Left ventricle myocardium inferior (tissue), 1 donor: ENCODE measurements around the gene SREK1. TPM values are rescaled to one million over a fixed set of nuclear protein-coding genes. Genes with fewer than 3 reads are reported as not detected.
A peak's percentile ranks its signal among the peaks of the same experiment; 100 is the strongest.

Experiments used
- DNase-seq: peaks from one replicate; pipeline ENCODE4 v3.0.0-alpha.2; 2020
- H3K27ac ChIP-seq: fragments of 200-600 bp; replicated peaks from 2 replicates; pipeline ENCODE4 v1.8.0; 2021
- H3K27me3 ChIP-seq: fragments of 200-600 bp; 2 replicates; pipeline ENCODE4 v1.8.0; 2021; ENCODE audit warnings: low read depth
- H3K36me3 ChIP-seq: fragments of 200-600 bp; 2 replicates; pipeline ENCODE4 v1.8.0; 2021
- H3K4me1 ChIP-seq: fragments of 200-600 bp; 2 replicates; pipeline ENCODE4 v1.8.0; 2021
- H3K4me3 ChIP-seq: fragments of 200-600 bp; 2 replicates; pipeline ENCODE4 v1.8.0; 2021; ENCODE audit warnings: mild to moderate bottlenecking, moderate library complexity
- H3K9me3 ChIP-seq: fragments of 200-600 bp; replicated peaks from 2 replicates; pipeline ENCODE4 v1.8.0; 2021
- CTCF ChIP-seq: fragments of 200-600 bp; IDR thresholded peaks from 2 replicates; pipeline ENCODE4 v1.8.0; 2021; ENCODE audit warnings: antibody characterized with exemption, mild to moderate bottlenecking, borderline replicate concordance
- intact Hi-C: fragments of 100-400 bp; cut with micrococcal nuclease; formaldehyde crosslinking; loops from one replicate; pipeline ENCODE4 v1.11.0; 2022
- total RNA-seq: library from RNA; stranded (reverse); fragmentation: NEBNext Ultra II Directional; extraction: Animal tissue kit (Norgen Biotek cat#: 25700); gene quantifications from one replicate; pipeline ENCODE4 v1.2.1, GENCODE V29; 2021
- donor health status: DM: no; HTN: yes; CAD: no; lungs with severe emphysema.

The SREK1 gene
- total RNA-seq, 1 donor from 2014 or later: 33.5 TPM

DNA sequence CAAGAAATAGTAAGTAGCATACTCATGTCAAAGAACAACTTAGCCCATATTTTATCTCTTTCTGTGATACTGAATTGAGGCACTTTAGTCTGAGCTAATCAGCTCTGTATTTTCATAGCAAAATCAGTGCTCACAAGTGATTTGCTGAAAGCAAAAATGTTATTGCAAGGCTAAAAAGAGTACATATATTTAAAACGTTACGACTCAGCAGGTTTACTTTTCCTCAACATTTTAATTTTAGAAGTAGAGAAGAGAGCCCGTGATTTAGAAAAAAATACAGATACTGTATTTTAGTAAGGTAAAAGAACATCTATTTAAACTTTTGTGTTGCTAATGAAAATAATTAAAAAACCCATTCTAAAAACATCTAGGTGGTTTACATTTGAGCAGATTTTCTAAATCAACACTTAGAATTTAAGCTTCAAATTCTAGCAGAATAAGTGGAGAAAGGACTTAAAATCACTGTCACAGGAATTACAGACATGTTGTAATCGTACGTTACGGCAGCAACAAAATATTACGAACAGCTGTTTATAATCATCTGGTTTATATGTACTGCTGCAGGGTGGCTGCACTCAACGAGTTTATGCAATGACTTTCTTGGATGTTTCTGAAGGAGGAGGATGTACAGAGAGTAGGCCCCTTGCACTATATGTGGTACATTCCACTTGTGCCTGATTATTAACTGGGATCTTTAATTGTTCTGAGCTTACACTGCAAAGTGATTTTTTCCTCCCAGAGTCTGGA is 20.1 kb downstream of the SREK1 start:
- Histone ChIP-seq H3K4me3 (no peak overlapping the region), H3K27me3 (no peaks in the 10 kb centered on the region), H3K27ac (no peak overlapping the region), H3K9me3 (no peaks in the 10 kb centered on the region), H3K36me3 (peaks cover 87% of the 10 kb centered on the region), H3K4me1 (peaks cover 10% of the 10 kb centered on the region)
- intact Hi-C loops: no loop called here
- DNase-seq: no peak
- TF ChIP-seq CTCF: no peak

DNA sequence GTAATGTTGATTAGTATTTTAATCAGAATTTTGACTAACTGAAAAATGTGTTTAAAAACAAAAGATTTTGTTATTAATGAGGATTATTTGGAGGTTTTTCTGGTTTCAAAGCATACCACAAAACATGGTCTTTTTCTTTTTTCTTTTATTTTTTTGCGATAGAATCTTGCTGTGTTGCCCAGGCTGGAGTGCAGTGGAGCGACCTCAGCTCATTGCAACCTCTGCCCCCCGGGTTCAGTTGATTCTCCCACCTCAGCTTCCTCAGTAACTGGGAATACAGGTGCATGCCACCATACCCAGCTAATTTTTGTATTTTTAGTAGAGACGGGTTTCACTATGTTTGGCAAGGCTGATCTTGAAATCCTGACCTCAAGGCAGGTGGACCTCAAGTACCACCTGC is 24.1 kb downstream of the SREK1 start:
- DNase-seq: no peak
- Histone ChIP-seq H3K4me3 (no peak overlapping the region), H3K27ac (no peak overlapping the region), H3K27me3 (no peaks in the 10 kb centered on the region), H3K36me3 (peaks cover 81% of the 10 kb centered on the region), H3K9me3 (no peaks in the 10 kb centered on the region), H3K4me1 (peaks cover 8% of the 10 kb centered on the region)
- no peak for TF ChIP-seq CTCF
- intact Hi-C loops: no loop called here

- no peak for TF ChIP-seq CTCF
- H3K9me3 ChIP-seq: no peaks in the 10 kb centered on the region
- H3K36me3 ChIP-seq: peaks cover 68% of the 10 kb centered on the region
- no peak overlapping the region for H3K4me3 ChIP-seq
- intact Hi-C loops: no loop called here
- H3K27ac ChIP-seq: no peak overlapping the region
- no peaks in the 10 kb centered on the region for H3K27me3 ChIP-seq
- peaks cover 13% of the 10 kb centered on the region for H3K4me1 ChIP-seq
- DNase-seq: no peak
Measured at GRCh38 chr5:66169534-66169933, 25.4 kb downstream of the SREK1 start.

GRCh38 chr5:66170195-66170919 is 26.3 kb downstream of the SREK1 start:
- no peak for DNase-seq
- Histone ChIP-seq H3K4me3 (no peak overlapping the region), H3K36me3 (peaks cover 67% of the 10 kb centered on the region), H3K27ac (no peak overlapping the region), H3K9me3 (no peaks in the 10 kb centered on the region), H3K27me3 (no peaks in the 10 kb centered on the region), H3K4me1 (peaks cover 14% of the 10 kb centered on the region)
- intact Hi-C loops: loop anchor here (10.0 kb wide), 1 partner anchor 584 kb away; no protein-coding TSS in a partner anchor
- TF ChIP-seq CTCF: no peak

DNA sequence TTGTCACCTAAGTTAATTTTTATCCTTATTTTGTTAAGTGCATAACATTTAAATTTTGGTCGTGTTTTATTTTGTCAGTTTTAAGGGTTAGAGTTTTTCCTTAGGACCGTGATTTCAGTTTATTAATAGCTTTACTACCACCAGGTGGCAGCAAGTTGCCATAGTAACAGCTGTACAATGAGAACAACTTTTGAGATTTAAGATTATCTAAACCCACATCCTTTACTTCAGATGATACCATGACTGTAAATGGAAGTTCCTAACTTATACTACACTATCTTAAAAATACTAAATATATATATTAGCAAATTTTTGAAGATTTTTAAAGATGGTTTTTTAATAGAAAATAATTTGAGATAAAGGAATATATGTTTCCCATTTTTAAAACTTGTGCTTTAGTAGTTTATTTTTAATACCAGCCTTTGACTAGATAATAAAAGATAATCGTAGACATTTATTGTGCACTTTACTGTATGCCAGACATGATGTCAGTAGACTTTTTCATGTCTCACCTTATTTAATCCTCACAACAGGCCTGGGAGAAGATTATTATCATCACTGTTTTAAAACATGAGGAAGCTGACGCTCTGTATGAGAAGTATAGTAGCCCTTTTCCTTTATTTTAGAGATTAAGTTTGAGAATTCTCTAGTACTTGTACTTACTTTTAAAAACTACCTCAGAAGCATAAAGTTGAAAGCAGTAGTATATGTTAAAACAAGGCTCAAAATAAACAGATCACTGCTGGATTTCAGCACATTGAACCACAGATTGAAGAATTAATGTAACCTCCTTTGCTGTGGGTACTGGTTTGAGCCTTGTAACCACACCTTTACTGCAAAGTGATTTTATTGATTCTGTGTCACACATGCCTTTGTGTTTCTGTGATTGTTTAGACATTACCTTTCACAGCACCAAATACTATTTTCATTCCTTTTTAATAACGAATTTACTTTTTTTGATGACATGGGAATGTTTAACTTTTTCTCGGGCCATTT is 27.5 kb downstream of the SREK1 start:
- peaks cover 66% of the 10 kb centered on the region for H3K36me3 ChIP-seq
- no peak for DNase-seq

More for the DNA sequence above, 27.5 kb downstream of the SREK1 start:
- Histone ChIP-seq H3K27me3 (no peaks in the 10 kb centered on the region), H3K9me3 (no peaks in the 10 kb centered on the region), H3K4me1 (peaks cover 20% of the 10 kb centered on the region), H3K27ac (no peak overlapping the region), H3K4me3 (no peak overlapping the region)
- peak; percentile 64 for TF ChIP-seq CTCF
- intact Hi-C loops: loop anchor here (10.0 kb wide), 1 partner anchor 583 kb away; no protein-coding TSS in a partner anchor
